H1 (cell line): ENCODE measurements around the gene FGD4. TPM values are rescaled to one million over a fixed set of nuclear protein-coding genes. Genes with fewer than 3 reads are reported as not detected.

Experiments
- POU5F1 ChIP-seq: IDR thresholded peaks from 2 replicates; pipeline ENCODE4 v1.6.1; 2011; ENCODE audit warnings: low read depth, mild to moderate bottlenecking, low read length, moderate library complexity
- ZNF274 ChIP-seq: IDR thresholded peaks from 2 replicates; pipeline ENCODE4 v1.7.0; 2012; ENCODE audit warnings: low read length, borderline replicate concordance; ENCODE audit errors: extremely low read depth
- polyA plus RNA-seq, 7 experiments: library from polyadenylated mRNA; depleted of rRNA in 3 of 7; stranded (reverse) in 5 of 7; unstranded in 2 of 7; fragments of >200 nt in 5 of 7; fragments of 200-250 nt in 2 of 7; gene quantifications; 1 replicate in 5 of 7; 2 replicates in 1 of 7; 4 replicates in 1 of 7; pipeline versions ENCODE4 v1.2.1 to v1.2.3, GENCODE V29; 2011 to 2013; ENCODE audit warnings: missing spikeins in 2 of 7, mixed read lengths in 2 of 7
- total RNA-seq: library from RNA; stranded (reverse); fragmentation: NEBNext Ultra II Directional; extraction: Animal tissue kit (Norgen Biotek cat#: 25700); gene quantifications from 2 replicates; pipeline ENCODE4 v1.2.1, GENCODE V29; 2021

The FGD4 gene
- total and polyA plus RNA-seq, 2 of the 8 experiments (the other 6 are each of a cell fraction or from before 2014, with no cell fraction given), result 8.5 to 48.2 TPM

GRCh38 chr12:32669584-32669983 is 270.2 kb downstream of the FGD4 start (continued):
- TF ChIP-seq ZNF274, result no peak
- TF ChIP-seq POU5F1, result no peak
